GM23338 (cell line): ENCODE data around the gene SMPDL3B.

Experiments
- EZH2 ChIP-seq: fragments of 200-600 bp; sonication (generic); IDR thresholded peaks from one replicate; pipeline ENCODE4 v1.8.0; 2017; ENCODE audit warnings: antibody characterized with exemption, mild to moderate bottlenecking, low read depth; ENCODE audit not compliant: unreplicated experiment
- EZH2phosphoT487 ChIP-seq: fragments of 200-600 bp; sonication (generic); IDR thresholded peaks from one replicate; pipeline ENCODE4 v1.8.1; 2018; ENCODE audit warnings: antibody characterized with exemption; ENCODE audit not compliant: unreplicated experiment
- JUNB ChIP-seq: IDR thresholded peaks from one replicate; pipeline ENCODE4 v1.6.1; 2016; ENCODE audit warnings: antibody characterized with exemption; ENCODE audit not compliant: unreplicated experiment
- POLR2AphosphoS5 ChIP-seq: IDR thresholded peaks from 2 replicates; pipeline ENCODE4 v1.6.1; 2016; ENCODE audit warnings: antibody characterized with exemption, low read depth
- STAT1 ChIP-seq: IDR thresholded peaks from one replicate; pipeline ENCODE4 v1.6.1; 2016; ENCODE audit warnings: antibody characterized with exemption; ENCODE audit not compliant: unreplicated experiment
- ZNF114 ChIP-seq: fragments of 250-450 bp; sonication (Bioruptor Pico); IDR thresholded peaks from 2 replicates; pipeline ENCODE4 v1.5.0; 2020; ENCODE audit warnings: mild to moderate bottlenecking, moderate library complexity
- ZNF331 ChIP-seq: fragments of 250-450 bp; sonication (Bioruptor Pico); IDR thresholded peaks from 2 replicates; pipeline ENCODE4 v1.5.0; 2020; ENCODE audit warnings: low read depth, mild to moderate bottlenecking, moderate library complexity
- TF ChIP-seq, protein P1 (sequence below), 2 experiments: fragments of 200-600 bp in 1 of 2; sonication (generic) in 1 of 2; conservative IDR thresholded peaks; 2 replicates each; pipeline versions ENCODE4 v1.5.1 to v1.6.1; 2016 to 2017; ENCODE audit warnings: antibody characterized with exemption in 2 of 2, low read depth in 2 of 2, mild to moderate bottlenecking in 2 of 2, moderate library complexity in 1 of 2
- TF ChIP-seq, protein P2 (sequence below): IDR thresholded peaks from one replicate; pipeline ENCODE4 v1.6.1; 2018; ENCODE audit warnings: antibody characterized with exemption; ENCODE audit not compliant: unreplicated experiment
- TF ChIP-seq, protein P3 (sequence below): IDR thresholded peaks from 2 replicates; pipeline ENCODE4 v1.6.1; 2016; ENCODE audit warnings: antibody characterized with exemption

DNA sequence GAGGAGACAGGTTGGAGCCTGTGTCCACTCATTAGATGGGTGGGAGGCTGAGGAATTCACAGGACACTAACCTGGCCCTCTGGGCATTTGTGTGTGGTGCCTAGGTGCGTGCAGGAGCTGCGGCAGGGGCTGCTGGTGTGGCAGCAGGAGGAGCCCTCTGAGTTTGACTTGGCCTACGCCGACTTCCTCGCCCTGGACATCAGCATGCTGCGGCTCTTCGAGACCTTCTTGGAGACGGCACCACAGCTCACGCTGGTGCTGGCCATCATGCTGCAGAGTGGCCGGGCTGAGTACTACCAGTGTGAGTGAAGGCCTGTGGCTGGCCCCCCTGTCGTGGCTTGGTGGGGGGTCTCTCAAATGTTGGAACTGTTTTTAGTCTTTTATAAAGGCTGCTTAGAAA is 28.6 kb downstream of the SMPDL3B start:
- TF ChIP-seq, protein P1, sequence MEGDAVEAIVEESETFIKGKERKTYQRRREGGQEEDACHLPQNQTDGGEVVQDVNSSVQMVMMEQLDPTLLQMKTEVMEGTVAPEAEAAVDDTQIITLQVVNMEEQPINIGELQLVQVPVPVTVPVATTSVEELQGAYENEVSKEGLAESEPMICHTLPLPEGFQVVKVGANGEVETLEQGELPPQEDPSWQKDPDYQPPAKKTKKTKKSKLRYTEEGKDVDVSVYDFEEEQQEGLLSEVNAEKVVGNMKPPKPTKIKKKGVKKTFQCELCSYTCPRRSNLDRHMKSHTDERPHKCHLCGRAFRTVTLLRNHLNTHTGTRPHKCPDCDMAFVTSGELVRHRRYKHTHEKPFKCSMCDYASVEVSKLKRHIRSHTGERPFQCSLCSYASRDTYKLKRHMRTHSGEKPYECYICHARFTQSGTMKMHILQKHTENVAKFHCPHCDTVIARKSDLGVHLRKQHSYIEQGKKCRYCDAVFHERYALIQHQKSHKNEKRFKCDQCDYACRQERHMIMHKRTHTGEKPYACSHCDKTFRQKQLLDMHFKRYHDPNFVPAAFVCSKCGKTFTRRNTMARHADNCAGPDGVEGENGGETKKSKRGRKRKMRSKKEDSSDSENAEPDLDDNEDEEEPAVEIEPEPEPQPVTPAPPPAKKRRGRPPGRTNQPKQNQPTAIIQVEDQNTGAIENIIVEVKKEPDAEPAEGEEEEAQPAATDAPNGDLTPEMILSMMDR (conservative IDR thresholded peaks at IDR 0.05; ENCODE audit: low read depth in 2 of 2): no peak
- TF ChIP-seq POLR2AphosphoS5: no peak
- no peak for TF ChIP-seq EZH2
- TF ChIP-seq, protein P2, sequence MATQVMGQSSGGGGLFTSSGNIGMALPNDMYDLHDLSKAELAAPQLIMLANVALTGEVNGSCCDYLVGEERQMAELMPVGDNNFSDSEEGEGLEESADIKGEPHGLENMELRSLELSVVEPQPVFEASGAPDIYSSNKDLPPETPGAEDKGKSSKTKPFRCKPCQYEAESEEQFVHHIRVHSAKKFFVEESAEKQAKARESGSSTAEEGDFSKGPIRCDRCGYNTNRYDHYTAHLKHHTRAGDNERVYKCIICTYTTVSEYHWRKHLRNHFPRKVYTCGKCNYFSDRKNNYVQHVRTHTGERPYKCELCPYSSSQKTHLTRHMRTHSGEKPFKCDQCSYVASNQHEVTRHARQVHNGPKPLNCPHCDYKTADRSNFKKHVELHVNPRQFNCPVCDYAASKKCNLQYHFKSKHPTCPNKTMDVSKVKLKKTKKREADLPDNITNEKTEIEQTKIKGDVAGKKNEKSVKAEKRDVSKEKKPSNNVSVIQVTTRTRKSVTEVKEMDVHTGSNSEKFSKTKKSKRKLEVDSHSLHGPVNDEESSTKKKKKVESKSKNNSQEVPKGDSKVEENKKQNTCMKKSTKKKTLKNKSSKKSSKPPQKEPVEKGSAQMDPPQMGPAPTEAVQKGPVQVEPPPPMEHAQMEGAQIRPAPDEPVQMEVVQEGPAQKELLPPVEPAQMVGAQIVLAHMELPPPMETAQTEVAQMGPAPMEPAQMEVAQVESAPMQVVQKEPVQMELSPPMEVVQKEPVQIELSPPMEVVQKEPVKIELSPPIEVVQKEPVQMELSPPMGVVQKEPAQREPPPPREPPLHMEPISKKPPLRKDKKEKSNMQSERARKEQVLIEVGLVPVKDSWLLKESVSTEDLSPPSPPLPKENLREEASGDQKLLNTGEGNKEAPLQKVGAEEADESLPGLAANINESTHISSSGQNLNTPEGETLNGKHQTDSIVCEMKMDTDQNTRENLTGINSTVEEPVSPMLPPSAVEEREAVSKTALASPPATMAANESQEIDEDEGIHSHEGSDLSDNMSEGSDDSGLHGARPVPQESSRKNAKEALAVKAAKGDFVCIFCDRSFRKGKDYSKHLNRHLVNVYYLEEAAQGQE: no peak
- TF ChIP-seq, protein P3, sequence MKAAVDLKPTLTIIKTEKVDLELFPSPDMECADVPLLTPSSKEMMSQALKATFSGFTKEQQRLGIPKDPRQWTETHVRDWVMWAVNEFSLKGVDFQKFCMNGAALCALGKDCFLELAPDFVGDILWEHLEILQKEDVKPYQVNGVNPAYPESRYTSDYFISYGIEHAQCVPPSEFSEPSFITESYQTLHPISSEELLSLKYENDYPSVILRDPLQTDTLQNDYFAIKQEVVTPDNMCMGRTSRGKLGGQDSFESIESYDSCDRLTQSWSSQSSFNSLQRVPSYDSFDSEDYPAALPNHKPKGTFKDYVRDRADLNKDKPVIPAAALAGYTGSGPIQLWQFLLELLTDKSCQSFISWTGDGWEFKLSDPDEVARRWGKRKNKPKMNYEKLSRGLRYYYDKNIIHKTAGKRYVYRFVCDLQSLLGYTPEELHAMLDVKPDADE: no peak
- no peak for TF ChIP-seq EZH2phosphoT487
- no peak for TF ChIP-seq STAT1
- TF ChIP-seq JUNB: no peak
- TF ChIP-seq ZNF331 (CRISPR knock-in tag): no peak
- TF ChIP-seq ZNF114: no peak
